UCSD-AML1 (cell line): ENCODE measurements around the gene ASMTL.
"Not testable (repeated sequence)": the region's sequence is repeated elsewhere in the genome, so short reads cannot be mapped to it uniquely, and the experiment has no call there.

ENCODE experiments used
- DNase-seq: peaks from one replicate; lab custom pipeline; 2025; ENCODE audit not compliant: unreplicated experiment; lab: John Stamatoyannopoulos, UW

The ASMTL gene

GRCh38 chrX:1483843-1484637 lies 31.3 kb upstream of the ASMTL start:
- DNase-seq: no peak

DNA sequence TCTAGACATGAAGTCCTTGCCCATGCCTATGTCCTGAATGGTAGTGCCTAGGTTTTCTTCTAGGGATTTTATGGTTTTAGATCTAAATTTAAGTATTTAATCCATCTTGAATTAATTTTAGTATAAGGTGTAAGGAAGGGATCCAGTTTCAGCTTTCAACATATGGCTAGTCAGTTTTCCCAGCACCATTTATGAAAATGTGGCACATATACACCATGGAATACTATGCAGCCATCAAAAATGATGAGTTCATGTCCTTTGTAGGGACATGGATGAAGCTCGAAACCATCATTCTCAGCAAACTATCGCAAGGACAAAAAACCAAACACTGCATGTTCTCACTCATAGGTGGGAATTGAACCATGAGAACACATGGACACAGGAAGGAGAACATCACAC lies 29.8 kb upstream of the ASMTL start:
- not testable (repeated sequence) for DNase-seq

DNA sequence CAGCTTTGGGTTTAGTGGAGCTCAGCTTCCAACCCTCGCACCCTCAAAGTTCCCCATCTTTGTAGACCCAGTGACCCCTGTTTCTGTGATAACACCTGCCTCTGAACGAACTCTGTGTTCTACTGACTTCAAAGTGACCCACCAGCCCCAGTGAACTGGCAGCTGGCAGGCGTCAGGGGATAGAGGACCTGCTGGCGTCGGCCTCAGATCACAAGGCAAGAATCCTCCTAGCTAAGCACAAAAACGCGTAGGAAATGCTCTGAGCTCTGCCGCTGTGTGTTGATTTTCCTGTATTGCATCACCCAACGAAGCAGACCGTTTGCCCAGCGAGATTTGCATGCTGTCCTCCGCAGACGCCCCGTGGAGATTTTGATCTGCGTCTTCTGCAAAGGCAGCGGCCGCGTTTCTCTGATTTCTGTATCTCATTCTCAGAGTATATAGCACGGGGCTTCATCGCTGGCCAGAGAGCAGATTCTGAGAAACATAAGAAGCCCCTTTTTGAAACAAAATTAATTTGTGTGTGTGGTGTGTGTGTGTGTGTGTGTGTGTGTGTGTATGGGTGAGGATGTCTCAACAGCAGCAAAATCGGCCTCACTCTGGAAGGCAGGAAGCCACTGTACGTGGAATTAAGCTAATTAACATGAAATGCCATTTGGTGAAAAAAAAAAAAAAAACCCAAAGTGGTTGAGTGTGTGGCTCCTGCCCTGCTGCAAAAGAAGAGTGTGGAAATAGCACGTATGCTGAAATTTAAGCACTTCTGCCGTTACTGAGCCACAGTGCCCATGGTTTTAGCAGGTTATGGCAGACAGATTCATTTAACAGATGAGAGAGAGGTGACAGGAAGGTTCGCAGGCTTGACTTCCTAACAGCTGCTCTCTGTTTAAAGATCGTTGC lies 29.2 kb upstream of the ASMTL start:
- no peak for DNase-seq

GRCh38 chrX:1480082-1480785 lies 27.5 kb upstream of the ASMTL start:
- no peak for DNase-seq

- no peak for DNase-seq
These were observed 25.2 kb upstream of the ASMTL start for GRCh38 chrX:1477801-1478458.

- no peak for DNase-seq
These were observed 24.5 kb upstream of the ASMTL start for GRCh38 chrX:1477229-1477628.

GRCh38 chrX:1476682-1477081 lies 24.0 kb upstream of the ASMTL start:
- no peak for DNase-seq

GRCh38 chrX:1475881-1476280 lies 23.2 kb upstream of the ASMTL start:
- DNase-seq: no peak

GRCh38 chrX:1475481-1475880 lies 22.8 kb upstream of the ASMTL start:
- DNase-seq: no peak

- not testable (repeated sequence) for DNase-seq
These were observed 21.9 kb upstream of the ASMTL start for GRCh38 chrX:1474593-1474992.

DNA sequence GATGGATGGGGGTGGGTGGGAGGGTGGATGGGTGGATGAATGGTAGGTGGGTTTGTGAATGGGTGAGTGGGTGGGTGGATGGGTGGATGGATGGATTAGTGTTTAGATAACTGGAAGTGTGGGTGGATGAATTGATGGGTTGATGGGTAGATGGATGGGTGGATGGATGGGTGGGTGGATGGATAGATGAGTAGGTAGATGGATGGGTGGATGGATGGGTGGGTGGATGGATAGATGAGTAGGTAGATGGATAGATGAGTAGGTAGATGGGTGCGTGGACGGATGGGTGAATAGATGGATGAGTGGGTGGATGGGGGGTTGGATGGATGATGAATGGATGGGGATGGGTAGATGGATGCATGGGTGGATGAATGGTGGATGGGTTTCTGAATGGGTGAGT lies 20.3 kb upstream of the ASMTL start:
- no peak for DNase-seq

DNA sequence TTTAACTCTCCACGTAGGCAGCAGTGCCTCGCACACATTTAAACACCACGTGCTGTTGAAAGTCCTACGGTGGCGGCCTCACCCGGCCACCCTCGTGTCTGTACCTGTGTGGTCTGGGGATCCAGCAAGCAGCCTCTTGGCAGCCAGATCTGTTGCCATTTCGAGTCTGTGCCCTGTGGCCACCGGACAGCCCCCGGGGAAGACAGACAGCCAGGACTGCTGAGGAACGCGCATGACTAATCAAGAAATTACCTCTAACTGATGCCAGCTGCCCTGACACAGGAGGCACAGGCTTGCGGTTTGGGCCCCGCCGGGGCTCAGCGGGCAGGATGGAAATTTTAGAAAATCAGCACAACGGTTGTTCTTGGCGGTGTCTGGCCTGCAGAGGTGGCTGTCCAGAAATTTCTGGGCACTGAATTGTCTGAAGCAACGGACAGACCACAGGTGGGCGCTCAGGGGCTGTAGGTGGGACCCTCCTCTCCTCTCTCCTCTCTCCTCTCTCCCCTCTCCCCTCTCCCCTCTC lies 15.6 kb upstream of the ASMTL start:
- peak; percentile 36 for DNase-seq

- no peak for DNase-seq
These were observed 14.4 kb upstream of the ASMTL start for GRCh38 chrX:1466971-1467561.

DNA sequence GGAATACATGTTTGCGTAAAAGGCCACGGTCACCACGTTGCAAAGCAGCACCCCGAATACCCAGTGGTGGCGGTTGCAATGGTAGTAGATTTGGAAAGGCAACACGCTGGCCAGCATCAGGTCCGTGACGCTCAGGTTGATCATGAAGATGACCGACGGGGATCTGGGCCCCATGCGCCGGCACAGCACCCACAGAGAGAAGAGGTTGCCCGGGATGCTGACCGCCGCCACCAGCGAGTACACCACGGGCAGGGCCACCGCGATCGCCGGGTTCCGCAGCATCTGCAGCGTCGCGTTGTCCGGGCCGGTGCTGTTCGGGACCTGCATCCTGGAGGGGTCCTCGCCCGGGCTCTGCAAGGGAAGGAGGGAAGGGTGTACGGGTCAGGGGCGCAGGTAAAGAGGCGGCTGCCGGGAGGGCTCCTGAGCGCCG lies 13.5 kb upstream of the ASMTL start:
- no peak for DNase-seq

- no peak for DNase-seq
These were observed 12.8 kb upstream of the ASMTL start for GRCh38 chrX:1465286-1466231.

GRCh38 chrX:1464971-1465285 lies 12.2 kb upstream of the ASMTL start:
- no peak for DNase-seq

- no peak for DNase-seq
These were observed 11.6 kb upstream of the ASMTL start for GRCh38 chrX:1464041-1464970.

DNA sequence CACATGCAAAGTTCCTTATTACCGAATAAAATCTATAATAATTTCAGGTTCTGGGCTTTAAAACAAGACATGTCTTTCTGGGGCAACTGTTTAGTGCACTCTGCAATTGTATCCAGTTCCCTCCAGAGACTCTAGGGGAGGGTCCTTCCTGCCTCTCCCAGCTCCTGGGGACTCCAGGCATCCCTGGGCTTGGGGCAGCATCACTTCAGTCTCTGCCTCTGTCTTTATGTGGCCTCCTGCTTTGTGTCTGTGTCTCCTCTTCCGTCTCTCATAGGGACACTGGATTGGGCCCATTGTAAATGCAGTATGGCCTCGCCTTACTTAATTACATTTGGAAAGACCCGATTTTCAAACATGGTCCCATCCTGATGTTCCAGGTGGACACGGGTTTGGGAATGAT lies 10.9 kb upstream of the ASMTL start:
- DNase-seq: no peak
